Fibroblast of mammary gland (primary cell): ENCODE results near the gene GSG1L.
A peak's percentile ranks its signal among the peaks of the same experiment; 100 is the strongest.

Experiments
- DNase-seq: peaks from one replicate; pipeline ENCODE4 v3.0.0-alpha.2; 2010; ENCODE audit warnings: low read depth
- H3K4me3 ChIP-seq: 2 replicates; pipeline ENCODE4 v1.5.1; 2011; ENCODE audit warnings: low read depth, mild to moderate bottlenecking, low read length, moderate library complexity; ENCODE audit not compliant: control insufficient read depth
- TF ChIP-seq, protein P1 (sequence below): conservative IDR thresholded peaks from 2 replicates; pipeline ENCODE4 v1.5.1; 2011; ENCODE audit warnings: low read depth, low read length, inconsistent platforms; ENCODE audit not compliant: control insufficient read depth, insufficient read depth

The GSG1L gene

DNA sequence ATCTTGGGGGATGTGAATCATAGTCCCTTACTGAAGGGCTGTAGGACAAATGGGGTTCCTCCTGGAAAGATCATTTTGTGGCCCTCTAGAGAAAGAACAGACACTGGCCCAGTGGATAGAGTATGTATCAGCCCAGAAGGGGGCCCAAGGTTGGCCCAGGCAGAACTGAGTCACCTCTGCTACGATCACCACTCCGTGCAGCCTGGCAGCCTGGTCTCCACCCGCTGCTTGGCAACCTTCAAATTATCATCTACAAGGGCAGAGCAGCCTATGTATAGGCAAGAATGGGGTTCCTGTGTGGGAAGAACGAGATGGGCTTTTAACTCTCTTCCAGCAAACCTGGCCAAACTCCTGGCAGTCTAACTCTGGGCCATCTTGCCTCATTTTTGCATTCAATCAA, 61.9 kb downstream of the GSG1L start:
- no peak for DNase-seq
- TF ChIP-seq, protein P1, sequence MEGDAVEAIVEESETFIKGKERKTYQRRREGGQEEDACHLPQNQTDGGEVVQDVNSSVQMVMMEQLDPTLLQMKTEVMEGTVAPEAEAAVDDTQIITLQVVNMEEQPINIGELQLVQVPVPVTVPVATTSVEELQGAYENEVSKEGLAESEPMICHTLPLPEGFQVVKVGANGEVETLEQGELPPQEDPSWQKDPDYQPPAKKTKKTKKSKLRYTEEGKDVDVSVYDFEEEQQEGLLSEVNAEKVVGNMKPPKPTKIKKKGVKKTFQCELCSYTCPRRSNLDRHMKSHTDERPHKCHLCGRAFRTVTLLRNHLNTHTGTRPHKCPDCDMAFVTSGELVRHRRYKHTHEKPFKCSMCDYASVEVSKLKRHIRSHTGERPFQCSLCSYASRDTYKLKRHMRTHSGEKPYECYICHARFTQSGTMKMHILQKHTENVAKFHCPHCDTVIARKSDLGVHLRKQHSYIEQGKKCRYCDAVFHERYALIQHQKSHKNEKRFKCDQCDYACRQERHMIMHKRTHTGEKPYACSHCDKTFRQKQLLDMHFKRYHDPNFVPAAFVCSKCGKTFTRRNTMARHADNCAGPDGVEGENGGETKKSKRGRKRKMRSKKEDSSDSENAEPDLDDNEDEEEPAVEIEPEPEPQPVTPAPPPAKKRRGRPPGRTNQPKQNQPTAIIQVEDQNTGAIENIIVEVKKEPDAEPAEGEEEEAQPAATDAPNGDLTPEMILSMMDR = no peak
- no peak overlapping the region for H3K4me3 ChIP-seq

GRCh38 chr16:28001184-28001583, 62.3 kb downstream of the GSG1L start:
- no peak for DNase-seq
- TF ChIP-seq, protein P1 = no peak
- no peak overlapping the region for H3K4me3 ChIP-seq

GRCh38 chr16:28000314-28001169, 63.0 kb downstream of the GSG1L start:
- no peak overlapping the region for H3K4me3 ChIP-seq
- no peak for DNase-seq
- TF ChIP-seq, protein P1 = no peak

DNA sequence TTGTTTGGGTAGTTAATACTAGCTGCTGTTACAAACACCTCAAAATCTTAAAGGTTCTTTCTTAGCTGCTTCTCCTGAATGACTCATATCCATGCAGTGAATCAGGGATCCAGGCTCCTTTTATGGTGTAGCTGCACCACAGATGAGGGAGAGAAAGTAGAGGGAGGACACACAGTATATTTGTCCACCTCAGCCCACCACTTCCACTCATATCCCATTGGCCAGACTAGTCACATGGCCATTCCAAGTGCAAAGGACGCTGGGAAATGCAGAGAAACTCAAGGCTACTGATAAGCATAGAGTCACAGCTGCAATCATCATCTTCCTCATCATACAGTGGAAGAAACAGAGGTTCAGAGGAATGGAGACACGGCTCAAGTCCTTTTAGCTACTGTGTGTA, 63.8 kb downstream of the GSG1L start:
- peak; percentile 11 for DNase-seq
- TF ChIP-seq, protein P1 = no peak
- H3K4me3 ChIP-seq = no peak overlapping the region

DNA sequence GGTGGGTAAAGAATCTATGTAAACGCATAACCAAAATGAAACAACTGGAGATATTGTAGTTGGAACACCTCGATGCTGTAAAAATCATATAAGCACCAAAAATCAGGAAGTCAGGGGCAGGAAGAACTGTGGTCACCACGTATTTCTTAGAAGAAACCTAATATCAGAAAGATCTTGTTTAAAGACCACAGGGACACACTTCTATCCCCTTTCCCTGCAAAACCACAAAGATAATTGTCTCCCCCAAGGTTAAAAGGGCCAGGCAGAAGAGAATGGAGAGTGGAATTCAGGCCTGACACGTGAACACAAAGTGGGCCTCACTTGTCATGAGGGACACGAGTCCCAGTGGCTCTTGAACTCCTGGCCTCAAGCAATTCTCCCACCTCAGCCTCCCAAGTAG, 68.1 kb downstream of the GSG1L start:
- TF ChIP-seq, protein P1 = no peak
- DNase-seq = no peak
- no peak overlapping the region for H3K4me3 ChIP-seq

DNA sequence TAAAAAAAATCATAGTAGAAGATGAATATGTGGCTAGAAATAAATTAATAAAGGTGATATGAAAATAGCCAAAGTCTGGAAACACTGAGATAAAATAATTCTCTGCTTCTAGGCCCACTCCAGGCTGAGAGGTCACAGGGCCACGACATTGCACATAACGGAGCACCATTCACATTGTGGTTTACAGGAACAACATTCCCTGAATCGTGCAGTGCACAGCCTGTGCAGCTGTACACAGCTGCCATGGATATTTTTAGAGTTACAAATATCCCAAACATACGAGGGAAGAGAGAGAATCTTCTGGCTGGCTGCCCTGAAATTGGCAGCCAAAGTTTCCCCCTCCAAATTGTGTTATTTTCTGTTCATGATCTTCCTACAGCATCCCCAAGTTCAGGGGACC, 68.8 kb downstream of the GSG1L start:
- no peak overlapping the region for H3K4me3 ChIP-seq
- TF ChIP-seq, protein P1 = no peak
- DNase-seq = no peak

DNA sequence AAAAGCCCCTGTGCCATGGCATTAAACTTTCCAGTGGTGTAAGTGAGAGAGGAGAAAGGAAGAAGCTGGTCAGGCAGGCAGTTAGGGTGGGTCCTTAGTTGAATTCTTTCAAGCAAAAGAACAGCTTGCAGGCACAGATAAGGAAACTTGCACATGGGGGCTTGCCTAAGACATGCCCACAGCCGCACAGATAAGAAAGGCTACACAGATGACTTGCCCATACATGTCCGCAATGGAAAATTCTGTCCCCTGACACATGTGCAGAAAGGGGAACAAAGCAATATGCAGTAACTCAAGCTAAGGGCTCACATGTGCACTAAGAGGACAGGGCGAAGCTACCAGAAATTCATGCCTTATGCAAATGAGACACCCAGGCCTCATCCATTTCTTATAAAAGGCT, 69.9 kb downstream of the GSG1L start:
- no peak overlapping the region for H3K4me3 ChIP-seq
- TF ChIP-seq, protein P1 = no peak

More for the DNA sequence above, 69.9 kb downstream of the GSG1L start:
- DNase-seq = no peak
